Measurements from ENCODE around the gene KANK2.
"Not testable (repeated sequence)": the region's sequence is repeated elsewhere in the genome, so short reads cannot be mapped to it uniquely, and the experiment has no call there.

KANK2 gene

DNA sequence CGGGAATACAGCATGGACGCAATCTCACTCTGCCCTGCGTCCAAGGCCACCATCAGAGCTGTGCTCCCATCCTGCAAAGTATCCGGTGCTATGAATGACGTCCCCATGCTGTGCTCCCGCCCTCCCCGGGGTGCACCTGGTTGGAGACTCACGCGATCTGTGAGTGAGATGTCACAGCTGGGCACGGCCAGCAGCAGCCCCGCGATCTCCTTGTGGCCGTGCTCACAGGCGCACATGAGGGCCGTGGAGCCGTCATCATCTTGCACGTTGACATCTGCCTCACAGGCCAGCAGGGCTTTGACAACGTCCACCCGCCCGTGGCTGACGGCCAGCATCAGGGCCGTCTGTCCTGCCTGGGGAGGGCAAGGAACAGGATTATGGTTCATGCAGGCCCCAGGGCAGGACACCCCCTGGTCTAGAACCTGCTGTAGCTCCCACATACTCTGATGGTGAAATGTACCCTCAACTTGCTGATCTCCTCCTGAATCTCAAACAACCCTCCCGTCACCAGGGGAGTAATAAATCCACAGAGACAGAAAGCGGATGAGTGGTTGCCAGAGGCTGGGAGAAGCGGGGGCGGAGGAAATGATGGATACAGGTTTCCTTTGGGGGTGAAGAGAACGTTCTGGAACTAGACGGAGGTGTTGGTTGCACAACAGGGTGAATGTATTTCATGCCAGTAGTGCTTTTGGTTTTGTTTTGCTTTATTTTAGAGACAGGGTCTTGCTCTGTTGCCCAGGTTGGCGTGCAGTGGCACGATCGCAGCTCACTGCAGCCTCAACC is 27.3 kb downstream of the KANK2 start:
- DNase-seq: no peak

- no peak for DNase-seq
Measured at GRCh38 chr19:11168568-11168967, 28.8 kb downstream of the KANK2 start.

GRCh38 chr19:11166281-11167142 is 30.8 kb downstream of the KANK2 start:
- DNase-seq: no peak

DNA sequence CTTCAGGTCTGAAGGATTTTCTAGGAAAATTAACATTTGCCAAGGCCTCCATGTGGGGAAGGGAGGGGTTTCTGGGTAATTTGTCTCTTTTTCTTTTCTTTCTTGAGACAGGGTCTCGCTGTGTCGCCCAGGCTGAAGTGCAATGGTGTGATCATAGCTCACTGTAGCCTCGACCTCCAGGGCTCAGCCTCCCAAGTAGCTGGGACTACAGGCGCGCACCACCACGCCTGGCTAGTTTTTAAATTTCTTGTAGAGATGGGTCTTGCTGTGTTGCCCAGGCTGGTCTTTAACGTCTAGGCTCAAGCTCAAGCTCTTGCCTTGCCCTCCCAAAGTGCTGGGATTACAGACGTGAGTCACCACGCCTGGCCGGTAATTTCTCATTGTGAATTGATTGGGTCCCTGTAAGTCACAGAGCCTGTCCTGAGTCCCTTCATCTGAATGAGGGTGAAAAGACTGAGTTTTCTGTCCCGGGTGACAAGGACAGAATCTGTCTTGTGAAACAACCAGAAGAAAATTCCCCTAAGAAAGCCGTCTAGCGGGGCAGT is 31.8 kb downstream of the KANK2 start:
- no peak for DNase-seq

- DNase-seq: no peak
Measured at GRCh38 chr19:11164879-11165406, 32.4 kb downstream of the KANK2 start.

DNA sequence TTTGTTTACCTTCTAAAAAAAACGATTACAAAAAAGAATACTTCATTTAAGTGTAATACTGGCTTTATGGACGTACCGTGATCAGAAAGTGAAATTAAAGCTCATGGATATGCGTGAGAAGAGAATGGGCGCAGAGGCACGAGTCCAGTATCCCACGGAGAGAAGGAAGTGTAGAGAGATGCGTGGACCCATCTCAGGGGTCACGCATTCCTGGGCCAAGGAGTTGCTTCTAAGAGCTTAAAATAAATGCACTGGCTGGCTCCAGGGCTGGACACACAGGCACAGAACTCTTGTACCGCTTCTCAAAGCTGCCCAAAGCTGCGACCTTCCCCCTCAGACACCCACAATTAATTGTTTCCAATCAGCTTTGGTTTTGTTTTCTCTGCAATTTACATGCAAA is 33.0 kb downstream of the KANK2 start:
- no peak for DNase-seq

DNA sequence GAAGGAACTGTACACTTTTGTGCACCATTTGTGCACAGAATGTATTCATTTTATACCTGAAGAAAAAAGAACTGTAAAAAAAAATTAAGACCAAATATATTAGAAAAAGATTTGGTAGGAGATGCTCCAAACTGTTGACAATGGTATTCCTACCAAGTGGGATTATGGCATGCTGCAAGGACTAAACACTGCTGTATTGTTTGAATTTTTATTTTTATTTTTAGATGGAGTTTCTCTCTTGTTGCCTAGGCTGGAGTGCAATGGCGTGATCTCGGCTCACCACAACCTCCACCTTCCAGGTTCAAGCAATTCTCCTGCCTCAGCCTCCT is 36.9 kb downstream of the KANK2 start:
- not testable (repeated sequence) for DNase-seq

GRCh38 chr19:11159598-11160439 is 37.5 kb downstream of the KANK2 start:
- peak; percentile 10 for DNase-seq

- peak; percentile 98 for DNase-seq
Measured at GRCh38 chr19:11155373-11156120, 41.8 kb downstream of the KANK2 start, which contains the start of gene SPC24. TSS of gene SPC24 (minus strand) at chr19:11155782. CDS start at chr19:11155776, 6 bp downstream.

DNA sequence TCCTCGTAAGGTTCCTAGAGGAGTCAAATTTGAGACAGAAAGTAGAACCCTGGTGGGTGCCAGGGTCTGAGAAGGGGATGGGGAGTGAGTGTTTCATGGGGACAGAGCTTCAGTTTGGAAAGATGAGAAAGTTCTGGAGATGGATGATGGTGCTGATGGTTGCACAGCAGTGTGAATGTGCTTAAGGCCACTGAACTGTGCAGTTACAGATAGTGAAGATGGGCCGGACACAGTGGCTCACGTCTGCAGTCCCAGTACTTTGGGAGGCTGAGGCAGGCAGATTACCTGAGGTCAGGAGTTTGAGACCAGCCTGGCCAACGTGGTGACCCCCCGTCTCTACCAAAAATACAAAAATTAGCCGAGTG is 42.7 kb downstream of the KANK2 start:
- DNase-seq: no peak

DNA sequence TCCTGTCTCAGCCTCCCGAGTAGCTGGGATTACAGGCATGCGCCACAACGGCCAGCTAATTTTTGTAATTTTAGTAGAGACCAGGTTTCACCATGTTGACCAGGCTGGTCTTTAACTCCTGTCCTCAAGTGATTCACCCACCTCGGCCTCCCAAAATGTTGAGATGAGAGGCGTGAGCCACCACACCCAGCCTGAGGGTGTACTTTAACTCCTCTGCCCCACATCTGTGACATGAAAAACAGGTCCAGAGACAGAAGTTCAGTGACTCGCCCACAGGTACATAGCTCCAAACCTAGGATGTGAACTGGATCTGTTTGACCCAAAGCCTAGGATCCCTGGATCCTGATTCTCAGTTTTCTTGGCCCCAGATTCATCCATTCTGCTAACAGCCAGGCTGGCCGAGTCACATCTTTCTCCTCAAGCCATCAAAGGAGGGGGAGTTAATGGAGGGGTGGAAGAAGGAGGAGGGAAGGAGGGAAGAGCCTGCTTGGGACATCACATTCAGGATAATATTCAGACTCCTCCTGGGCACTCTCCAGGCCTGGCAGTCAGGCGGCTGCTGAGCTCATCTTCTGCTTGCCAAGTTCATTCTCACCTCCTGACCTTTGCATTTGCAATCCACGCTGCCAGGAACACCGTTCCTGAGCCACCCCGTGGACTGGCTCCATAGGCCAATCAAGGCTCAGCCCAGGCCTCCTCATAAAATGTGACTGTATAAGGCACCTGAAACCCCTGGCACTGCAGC is 44.9 kb downstream of the KANK2 start:
- no peak for DNase-seq

DNA sequence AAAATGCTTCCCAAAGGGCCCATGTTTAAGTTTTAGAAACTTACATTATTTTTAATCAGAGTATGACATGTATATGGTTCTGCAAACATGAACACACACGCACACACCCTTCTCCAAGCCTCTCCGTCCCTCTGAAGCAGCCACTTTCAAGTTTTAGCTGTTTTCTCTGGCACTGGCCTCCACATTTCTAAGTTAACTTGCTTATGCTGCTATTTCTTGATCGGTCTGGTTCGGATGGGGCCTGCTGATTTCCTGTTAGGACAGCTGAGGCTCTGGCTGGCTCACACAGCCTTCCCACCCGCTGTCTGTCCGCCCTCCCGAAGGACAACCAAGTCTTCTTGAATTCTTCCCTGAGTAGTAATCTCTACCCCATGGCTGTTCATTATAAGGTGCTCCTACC is 46.2 kb downstream of the KANK2 start:
- DNase-seq: no peak

GRCh38 chr19:11148001-11148400 is 49.3 kb downstream of the KANK2 start:
- no peak for DNase-seq

GRCh38 chr19:11145536-11145924 is 51.8 kb downstream of the KANK2 start:
- DNase-seq: no peak

DNA sequence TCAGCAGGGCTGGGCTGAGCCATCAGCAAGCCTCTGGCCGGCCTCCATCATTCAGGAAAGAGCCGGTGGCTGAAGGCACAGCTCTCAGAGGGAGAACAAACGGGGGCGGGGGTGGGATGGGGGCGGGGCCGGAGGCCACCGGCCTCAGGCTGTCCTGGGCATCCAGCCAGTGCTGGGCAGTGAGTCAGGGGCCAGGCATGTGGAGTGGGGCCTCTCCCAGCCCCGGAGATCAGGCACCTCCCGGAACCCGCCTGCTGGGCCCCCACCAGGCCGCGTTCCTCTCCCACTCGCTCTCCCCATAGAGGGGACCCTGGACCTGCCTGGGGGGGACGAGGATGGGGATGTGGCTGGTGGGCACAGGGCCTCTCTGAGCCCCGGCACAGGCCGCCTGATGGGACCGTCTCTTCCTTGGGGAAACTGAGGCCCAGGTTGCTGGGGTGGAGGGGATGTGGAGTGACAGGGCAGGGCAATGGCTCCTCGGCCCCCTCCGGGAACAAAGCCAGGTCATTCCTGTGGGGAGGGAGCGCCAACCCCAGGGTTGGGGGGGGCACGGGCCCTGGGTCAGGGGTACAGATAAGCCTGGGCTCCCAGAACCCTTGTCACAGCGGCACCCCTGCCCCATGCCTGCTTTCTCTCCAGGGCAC is 54.7 kb downstream of the KANK2 start:
- no peak for DNase-seq

DNA sequence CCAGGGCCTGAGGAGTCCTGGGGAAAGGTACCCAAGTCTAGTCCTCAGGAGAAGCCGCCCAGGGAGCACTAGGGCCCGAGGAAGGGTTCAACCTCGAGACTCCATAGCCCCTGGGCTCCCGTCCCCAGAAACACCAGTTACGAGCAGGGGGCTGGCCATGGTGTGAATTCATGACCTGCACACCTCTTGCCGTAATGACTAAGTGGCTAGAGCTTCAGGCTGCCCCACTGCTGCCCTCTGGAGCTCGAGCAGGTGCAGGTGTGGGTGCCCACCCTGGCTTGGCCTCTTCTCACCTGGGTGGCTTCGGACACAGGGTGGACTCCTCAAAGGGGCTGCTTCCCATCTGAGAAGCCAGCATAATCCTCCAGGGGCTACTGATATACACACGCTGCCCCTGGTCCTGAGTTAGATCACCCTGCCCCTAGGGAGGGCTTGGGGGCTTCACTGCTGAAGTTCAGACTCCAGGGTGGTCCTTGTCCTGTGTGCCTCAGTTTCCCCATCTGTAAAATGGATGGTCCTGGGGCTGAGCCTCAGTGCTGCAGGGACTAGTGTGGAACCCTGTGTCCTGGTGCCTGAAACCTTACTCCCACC is 55.3 kb downstream of the KANK2 start:
- no peak for DNase-seq

- DNase-seq: no peak
Measured at GRCh38 chr19:11140896-11141295, 56.4 kb downstream of the KANK2 start.

GRCh38 chr19:11140023-11140538 is 57.3 kb downstream of the KANK2 start:
- DNase-seq: not testable (repeated sequence)

DNA sequence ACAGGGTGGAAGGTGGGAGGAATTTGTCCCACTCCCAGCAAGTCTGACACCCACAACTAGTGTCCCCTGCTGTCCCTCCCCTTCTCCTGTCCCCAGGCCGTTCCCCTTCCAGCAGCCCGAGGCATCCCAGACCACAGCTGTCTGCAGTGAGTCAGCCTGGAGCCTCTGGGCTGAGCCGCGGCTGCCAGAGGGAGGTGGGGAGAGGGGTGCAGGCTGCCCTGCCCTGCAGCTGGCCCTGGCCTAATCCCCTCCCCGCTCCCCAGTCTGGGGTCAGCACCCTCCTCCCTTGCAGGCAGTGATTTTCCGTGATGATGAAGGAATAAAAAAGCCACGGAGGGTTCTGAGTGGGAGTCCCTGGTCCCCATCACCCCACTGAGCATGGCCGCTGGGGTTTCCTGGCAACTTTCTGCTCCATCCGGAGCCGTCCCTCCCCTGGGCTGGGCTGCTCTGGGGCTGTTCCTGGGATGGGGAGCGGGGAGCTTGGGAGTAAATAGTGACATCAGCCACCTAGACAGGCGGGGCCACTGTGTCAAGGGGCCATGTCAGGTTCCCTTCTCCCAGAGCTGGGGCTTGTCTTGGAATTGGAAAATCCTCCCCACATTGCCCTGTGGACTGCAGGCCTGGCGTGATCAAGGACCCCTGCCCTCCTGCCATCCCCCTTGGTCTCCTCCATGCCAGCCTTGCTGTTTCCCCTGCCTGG is 58.6 kb downstream of the KANK2 start:
- DNase-seq: no peak

All from NCI-H510A treated with DMSO at 0.1 percent for 48 hours (cell line).